ENCODE measurements around the gene HS6ST1. TPM values are rescaled to one million over a fixed set of nuclear protein-coding genes. Genes with fewer than 3 reads are reported as not detected.
"Not testable (repeated sequence)": the region's sequence is repeated elsewhere in the genome, so short reads cannot be mapped to it uniquely, and the experiment has no call there.

HS6ST1 gene
- total and polyA plus RNA-seq, 10 donors: 7.2 to 99.5 (median 57.0) TPM

DNA sequence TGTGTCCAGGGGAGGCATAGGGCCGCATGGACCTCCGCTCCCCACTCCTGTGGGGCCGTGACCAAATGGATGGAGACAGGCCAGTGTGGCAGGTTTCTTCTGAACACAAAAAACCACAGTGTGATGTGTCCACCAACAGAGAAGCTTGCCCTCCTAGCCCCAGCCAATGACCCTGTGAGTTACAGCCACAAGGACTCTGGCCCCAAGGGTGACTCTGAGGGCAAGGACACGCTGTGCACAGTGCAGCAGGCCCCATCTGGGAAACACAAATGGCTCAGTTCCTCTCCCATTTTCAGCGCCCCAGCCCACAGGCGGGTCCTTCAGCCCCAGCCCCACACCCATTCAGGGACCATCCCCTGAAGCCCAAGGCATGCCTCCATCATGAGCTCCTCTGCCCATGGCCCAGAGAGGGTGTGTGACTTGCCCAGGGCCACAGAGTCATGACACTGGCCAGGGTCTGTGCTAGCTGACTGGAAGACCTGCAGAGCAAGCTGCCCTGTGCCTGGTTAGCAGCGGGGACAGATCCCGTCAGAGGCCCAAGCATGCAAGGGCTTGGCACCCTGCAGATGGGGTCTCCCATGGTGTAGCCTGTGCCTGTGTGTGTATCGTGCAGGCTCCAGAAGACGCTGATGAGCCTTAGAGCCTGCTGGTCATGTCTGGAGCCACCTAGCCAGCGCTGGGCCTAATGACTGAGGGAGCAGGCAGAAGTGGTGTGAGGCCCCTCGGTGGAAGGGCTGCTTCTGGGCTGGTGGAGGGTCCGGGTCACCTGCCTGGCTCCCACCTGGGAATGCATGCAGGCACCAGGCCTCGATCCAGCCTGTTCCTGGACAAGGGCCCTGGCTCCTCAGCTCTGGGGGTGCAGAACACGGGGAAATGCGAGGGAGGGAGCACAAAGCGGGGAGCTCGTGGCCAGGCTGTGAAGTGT lies 47.7 kb downstream of the HS6ST1 start:
- intact Hi-C loops (cut with DNase I; ENCODE audit: low total_unique reads): no loop called here
- H3K27ac ChIP-seq: peak overlapping the region in 1 of 8 donors; percentile 37
- peaks cover 0 to 48% (median 18%) of the 10 kb centered on the region in 6 donors for H3K4me1 ChIP-seq
- TF ChIP-seq POLR2AphosphoS5 (IDR thresholded peaks at IDR 0.05) (peak in 2 of 3 donors; percentile 9 to 24), POLR2A (IDR thresholded peaks at IDR 0.05) (no peak)
- H3K4me3 ChIP-seq: no peak overlapping the region
- peaks cover 0 to 87% (median 17%) of the 10 kb centered on the region in 6 donors for H3K36me3 ChIP-seq
- DNase-seq: no peak
- WGBS, 5 donors: 78 to 88% (median 84%) methylated on average over 16 to 18 of the region's 18 CpGs
- no peaks in the 10 kb centered on the region for H3K27me3 ChIP-seq (replicated peaks in 1 of 7)
- H3K9me3 ChIP-seq: peaks cover 0 to 20% (median 17%) of the 10 kb centered on the region in 8 donors

DNA sequence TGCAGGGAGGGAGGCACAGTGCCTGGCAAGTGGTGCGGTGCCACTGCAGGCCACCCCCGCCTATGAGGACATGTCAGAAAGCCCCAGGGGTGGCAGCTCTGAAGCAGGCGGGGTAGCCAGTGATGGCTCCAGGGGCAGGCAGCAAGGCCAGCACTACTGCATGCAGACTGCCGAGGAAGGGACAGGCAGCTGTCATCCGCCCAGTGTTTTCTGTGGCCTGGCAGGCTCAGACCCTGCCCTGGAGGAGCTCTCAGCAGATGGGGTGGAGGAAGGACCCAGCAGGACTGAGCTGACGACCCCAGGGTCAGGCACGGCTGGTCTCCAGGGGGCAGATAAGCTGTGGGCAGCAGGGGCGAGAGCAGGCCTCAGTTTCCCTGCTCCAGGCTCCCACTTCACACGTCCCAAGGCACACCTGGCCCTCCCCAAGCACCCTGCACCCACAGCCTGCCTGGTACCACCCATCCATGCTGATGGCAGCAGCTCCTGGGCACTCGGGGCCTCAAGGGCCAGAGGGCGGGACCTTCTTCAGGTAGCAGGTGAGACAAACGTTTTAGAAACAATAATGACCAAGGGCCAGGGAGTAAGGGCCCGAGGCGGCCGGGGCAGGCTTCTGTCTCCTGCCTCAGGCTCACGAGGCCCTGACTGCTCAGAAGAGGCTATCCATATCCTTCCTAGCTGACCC lies 48.5 kb downstream of the HS6ST1 start:
- intact Hi-C loops (cut with DNase I; ENCODE audit: low total_unique reads): no loop called here
- Histone ChIP-seq H3K36me3 (peaks cover 0 to 82% (median 10%) of the 10 kb centered on the region in 6 donors), H3K9me3 (peaks cover 0 to 13% (median 12%) of the 10 kb centered on the region in 8 donors), H3K4me3 (no peak overlapping the region), H3K27ac (peak overlapping the region in 1 of 8 donors; percentile 37), H3K4me1 (peaks cover 0 to 48% (median 18%) of the 10 kb centered on the region in 6 donors), H3K27me3 (replicated peaks in 1 of 7) (no peaks in the 10 kb centered on the region)
- 83 to 92% (median 86%) methylated on average over 9 to 16 of the region's 16 CpGs for WGBS, 5 donors
- DNase-seq: peak; percentile 72
- TF ChIP-seq POLR2AphosphoS5 (IDR thresholded peaks at IDR 0.05): no peak
- TF ChIP-seq POLR2A (IDR thresholded peaks at IDR 0.05): no peak
- no peak for TF ChIP-seq CTCF (IDR thresholded peaks at IDR 0.05 in 8 of 11, conservative IDR thresholded peaks at IDR 0.05 in 3 of 11)

GRCh38 chr2:128269063-128269989 lies 49.3 kb downstream of the HS6ST1 start:
- Histone ChIP-seq H3K27me3 (replicated peaks in 1 of 7) (no peaks in the 10 kb centered on the region), H3K27ac (no peak overlapping the region), H3K9me3 (peaks cover 0 to 5% (median 4%) of the 10 kb centered on the region in 8 donors), H3K36me3 (peaks cover 0 to 81% (median 9%) of the 10 kb centered on the region in 6 donors), H3K4me1 (peaks cover 0 to 48% (median 18%) of the 10 kb centered on the region in 6 donors), H3K4me3 (no peak overlapping the region)
- no peak for TF ChIP-seq POLR2AphosphoS5 (IDR thresholded peaks at IDR 0.05)
- no peak for TF ChIP-seq CTCF (IDR thresholded peaks at IDR 0.05 in 8 of 11, conservative IDR thresholded peaks at IDR 0.05 in 3 of 11)
- TF ChIP-seq POLR2A (IDR thresholded peaks at IDR 0.05): no peak
- intact Hi-C loops (cut with DNase I; ENCODE audit: low total_unique reads): no loop called here
- WGBS, 5 donors: 83 to 96% (median 89%) methylated on average over 14 to 27 of the region's 27 CpGs
- DNase-seq: peak; percentile 68

DNA sequence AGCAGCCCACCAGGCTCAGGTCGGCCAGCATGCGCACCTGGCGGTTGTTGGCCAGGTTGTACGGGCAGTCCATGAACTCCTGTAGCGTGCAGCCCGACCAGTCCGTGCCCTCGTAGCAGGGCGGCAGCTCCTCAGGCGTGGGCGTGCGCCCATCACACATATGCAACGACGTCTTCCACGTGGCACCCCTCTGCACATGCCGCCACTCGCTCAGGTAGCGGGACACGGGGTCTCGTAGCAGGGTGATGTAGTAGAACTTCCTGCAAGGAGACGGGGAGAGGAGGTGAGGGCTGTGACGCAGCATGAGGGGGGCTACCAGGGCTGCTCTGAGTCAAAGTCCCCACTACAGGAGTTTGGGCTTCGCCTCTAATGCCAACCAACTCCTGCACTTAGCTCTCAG lies 50.1 kb downstream of the HS6ST1 start:
- H3K27me3 ChIP-seq (replicated peaks in 1 of 7); DNase-seq; H3K4me3 ChIP-seq; intact Hi-C loops (cut with DNase I; ENCODE audit: low total_unique reads); H3K9me3 ChIP-seq; H3K27ac ChIP-seq: not testable (repeated sequence)
- peaks cover 0 to 42% (median 16%) of the 10 kb centered on the region in 6 donors for H3K4me1 ChIP-seq
- 91 to 98% (median 95%) methylated on average over 18 to 20 of the region's 23 CpGs for WGBS, 5 donors
- H3K36me3 ChIP-seq: peaks cover 0 to 74% (median 9%) of the 10 kb centered on the region in 6 donors

DNA sequence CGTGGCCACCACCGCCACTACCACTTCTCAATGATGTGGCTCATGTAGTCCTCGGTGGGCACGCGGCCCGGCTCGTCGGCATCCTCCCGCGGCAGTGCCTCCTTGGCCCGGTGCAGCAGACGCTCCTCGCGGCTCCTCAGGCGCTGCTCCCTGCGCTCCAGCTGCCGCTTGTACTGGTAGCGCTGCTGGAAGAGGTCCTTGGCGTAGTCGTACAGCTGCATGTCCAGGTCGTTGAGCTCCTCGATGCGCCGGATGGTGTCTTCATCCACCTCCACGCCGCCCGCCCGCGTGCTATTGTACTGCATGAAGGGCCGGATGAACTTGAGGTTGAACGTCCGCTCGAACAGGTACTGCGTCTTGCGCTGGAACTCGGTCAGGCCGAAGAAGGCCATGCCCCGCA lies 50.5 kb downstream of the HS6ST1 start:
- H3K27ac ChIP-seq; H3K27me3 ChIP-seq (replicated peaks in 1 of 7); H3K4me3 ChIP-seq; H3K9me3 ChIP-seq; intact Hi-C loops (cut with DNase I; ENCODE audit: low total_unique reads); DNase-seq: not testable (repeated sequence)
- WGBS, 5 donors: 95 to 97% (median 96%) methylated on average over 28 to 36 of the region's 38 CpGs
- Histone ChIP-seq H3K36me3 (peaks cover 0 to 69% (median 9%) of the 10 kb centered on the region in 6 donors), H3K4me1 (peaks cover 0 to 38% (median 15%) of the 10 kb centered on the region in 6 donors)

GRCh38 chr2:128267649-128268048 lies 51.0 kb downstream of the HS6ST1 start:
- Histone ChIP-seq H3K36me3 (peaks cover 0 to 68% (median 9%) of the 10 kb centered on the region in 6 donors), H3K4me1 (peaks cover 0 to 33% (median 12%) of the 10 kb centered on the region in 6 donors)
- intact Hi-C loops (cut with DNase I; ENCODE audit: low total_unique reads); H3K9me3 ChIP-seq; H3K27ac ChIP-seq; H3K4me3 ChIP-seq; H3K27me3 ChIP-seq (replicated peaks in 1 of 7); DNase-seq: not testable (repeated sequence)
- 90 to 97% (median 92%) methylated on average over 6 to 11 of the region's 11 CpGs for WGBS, 5 donors

- 82 to 95% (median 91%) methylated on average over 2 to 6 of the region's 9 CpGs; no CpG with 5 or more reads in 1 of the 5 donors for WGBS, 5 donors
- H3K4me3 ChIP-seq; H3K27me3 ChIP-seq (replicated peaks in 1 of 7); H3K27ac ChIP-seq; intact Hi-C loops (cut with DNase I; ENCODE audit: low total_unique reads); H3K9me3 ChIP-seq; DNase-seq: not testable (repeated sequence)
- Histone ChIP-seq H3K36me3 (peaks cover 0 to 64% (median 9%) of the 10 kb centered on the region in 6 donors), H3K4me1 (peaks cover 0 to 28% (median 10%) of the 10 kb centered on the region in 6 donors)
Measured at GRCh38 chr2:128267197-128267596, 51.5 kb downstream of the HS6ST1 start.

Measured in spleen (tissue), 11 donors.